HG02610 (cell line): ENCODE measurements around the gene HERC2.
"Not testable (repeated sequence)": the region's sequence is repeated elsewhere in the genome, so short reads cannot be mapped to it uniquely, and the experiment has no call there.

Experiments
- ATAC-seq: cut with Tn5 transposase; IDR thresholded peaks from one replicate; pipeline ENCODE4 v1.9.1; 2021; ENCODE audit warnings: mild to moderate bottlenecking, moderate library complexity; ENCODE audit not compliant: unreplicated experiment

HERC2 gene

DNA sequence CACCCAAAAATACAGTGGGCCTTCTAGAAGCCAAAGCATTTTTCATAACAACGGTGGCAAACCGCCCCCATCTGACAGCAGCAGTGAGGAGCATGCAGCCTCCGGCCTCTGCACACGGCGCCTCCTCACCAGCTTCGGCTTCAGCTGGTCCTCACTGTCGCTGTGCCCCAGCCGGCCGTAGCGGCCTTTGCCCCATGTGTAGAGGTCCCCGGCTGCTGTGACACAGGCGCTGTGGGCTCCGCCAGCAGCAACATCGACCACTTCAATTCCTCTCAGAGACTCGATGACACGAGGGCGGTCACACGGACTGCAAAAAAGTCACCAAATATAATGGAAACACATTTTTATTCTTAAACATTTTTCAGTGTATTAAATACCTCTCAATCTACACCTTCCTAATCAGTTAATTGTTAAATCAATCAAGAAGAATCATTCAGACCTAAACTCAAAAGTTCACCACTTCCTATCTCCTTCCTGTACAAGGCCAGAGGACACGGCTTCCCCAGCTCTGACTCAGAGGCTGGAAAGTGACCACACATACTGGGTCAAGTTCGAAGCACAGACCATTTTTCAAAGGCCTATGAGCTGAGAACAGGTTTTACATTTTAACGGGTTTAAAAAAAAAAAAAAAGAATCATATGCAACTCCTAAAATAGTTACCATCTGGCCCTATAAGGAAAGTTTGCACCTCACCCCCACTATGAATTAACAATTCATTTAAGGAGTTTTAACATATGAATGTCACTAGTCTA is 189.3 kb downstream of the HERC2 start:
- no peak for ATAC-seq

- no peak for ATAC-seq
Observed at GRCh38 chr15:28131946-28132345, 190.0 kb downstream of the HERC2 start.

- no peak for ATAC-seq
Observed at GRCh38 chr15:28131400-28131799, 190.6 kb downstream of the HERC2 start.

DNA sequence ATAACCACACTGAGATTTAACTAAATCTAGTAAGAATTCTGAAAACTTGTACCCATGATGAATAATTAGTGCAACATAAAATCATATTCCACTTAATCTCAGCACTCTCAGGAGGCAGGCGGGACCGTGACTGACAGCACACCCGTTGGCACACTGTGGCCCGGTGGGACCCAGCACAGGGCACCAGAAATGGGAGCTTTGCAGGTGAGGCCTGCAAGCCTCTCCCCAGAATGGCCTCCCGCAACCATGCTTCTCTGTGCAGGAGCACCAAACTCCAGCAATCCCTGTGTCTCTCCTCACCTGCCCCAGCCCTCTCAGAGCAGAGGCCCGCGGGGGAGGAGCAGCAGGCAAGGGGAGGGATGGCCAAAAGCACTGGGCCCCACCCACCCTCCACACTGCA is 191.3 kb downstream of the HERC2 start:
- ATAC-seq, result no peak

- no peak for ATAC-seq
Observed at GRCh38 chr15:28129231-28129848, 192.6 kb downstream of the HERC2 start.

DNA sequence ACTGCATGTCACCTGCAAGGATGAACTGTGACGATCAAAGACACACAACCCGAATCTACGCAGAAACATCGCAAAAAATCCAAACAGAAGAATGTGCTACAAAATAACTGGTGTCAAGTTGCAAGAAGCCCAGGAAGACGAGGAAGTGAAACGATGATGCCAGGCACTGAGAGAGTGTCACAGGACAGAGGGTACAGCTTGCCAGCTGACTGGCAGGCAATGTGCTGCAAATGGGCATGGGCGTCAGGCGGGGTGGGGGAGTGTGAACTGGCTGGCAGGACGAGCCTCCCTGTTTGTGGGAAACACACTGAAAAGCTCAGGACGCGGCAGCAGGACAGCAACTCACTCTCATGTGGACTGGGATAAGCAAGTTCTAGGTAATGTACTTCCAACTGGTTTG is 193.9 kb downstream of the HERC2 start:
- ATAC-seq, result no peak

DNA sequence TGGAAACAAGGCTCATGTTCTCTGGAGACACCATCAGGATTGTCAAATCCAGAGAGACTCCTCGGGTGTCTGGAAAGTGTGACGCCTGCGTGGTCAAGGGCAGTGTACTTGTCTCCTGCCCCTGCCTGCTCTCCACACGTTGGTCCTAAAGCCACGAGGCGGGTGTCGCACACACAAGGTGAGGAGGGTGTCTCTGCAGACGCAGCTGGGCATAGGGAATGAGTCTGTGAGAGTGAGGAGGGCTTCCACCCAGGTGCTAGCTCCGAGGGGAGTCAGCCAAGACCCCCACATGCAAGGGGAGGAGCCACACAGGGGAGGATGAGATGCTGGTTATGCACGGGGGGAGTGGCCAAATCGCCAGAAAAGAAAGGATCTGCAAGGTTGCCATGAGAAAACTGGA is 194.9 kb downstream of the HERC2 start:
- ATAC-seq, result no peak

- no peak for ATAC-seq
Observed at GRCh38 chr15:28125673-28126651, 196.0 kb downstream of the HERC2 start.

GRCh38 chr15:28124841-28125240 is 197.1 kb downstream of the HERC2 start:
- no peak for ATAC-seq

GRCh38 chr15:28123408-28124023 is 198.5 kb downstream of the HERC2 start:
- no peak for ATAC-seq

DNA sequence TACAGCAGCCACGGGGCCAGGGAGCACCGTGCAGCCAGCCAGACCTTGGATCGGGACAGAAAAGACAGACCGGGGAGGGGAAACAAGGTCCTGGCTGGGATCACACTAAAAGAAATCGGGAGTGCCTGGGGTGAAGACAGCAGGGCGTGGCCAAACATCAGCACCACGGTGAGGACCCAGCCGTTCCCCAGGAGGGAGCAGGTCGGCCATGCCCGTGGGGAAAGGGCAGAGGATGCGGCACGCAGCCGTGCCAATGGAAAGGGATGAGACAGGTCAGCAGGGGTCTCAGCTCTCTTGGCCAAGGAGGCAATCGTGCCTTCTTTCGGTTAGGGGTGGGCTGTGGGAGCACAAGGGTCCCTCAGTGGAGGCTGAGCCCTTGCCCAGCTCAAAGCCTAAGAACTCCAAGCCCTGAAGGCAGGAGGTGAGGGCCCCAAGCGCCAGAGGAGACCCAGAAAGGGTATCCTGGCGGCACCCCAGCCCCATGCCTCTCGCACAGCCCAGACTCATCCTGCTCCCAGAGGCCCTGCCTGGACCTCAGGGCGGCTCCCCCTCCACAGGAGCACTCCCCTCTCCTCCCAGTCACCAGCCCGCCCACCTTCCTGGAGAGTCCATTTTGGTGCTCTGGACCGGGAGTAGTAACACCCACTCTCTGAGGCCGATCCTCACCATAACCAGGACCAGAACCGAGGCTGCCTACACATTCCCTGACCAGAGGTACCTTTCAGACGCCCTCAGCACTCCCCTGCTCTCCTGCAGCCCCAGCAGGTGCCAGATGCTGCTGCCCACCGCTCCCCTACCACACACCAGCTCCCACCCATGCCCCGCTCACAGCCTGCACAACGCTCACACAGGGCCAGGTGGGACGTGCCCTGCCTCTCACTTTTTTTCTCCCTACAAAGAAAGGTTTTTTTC is 199.7 kb downstream of the HERC2 start:
- no peak for ATAC-seq

GRCh38 chr15:28121577-28121976 is 200.4 kb downstream of the HERC2 start:
- ATAC-seq, result not testable (repeated sequence)

- ATAC-seq, result no peak
Observed at GRCh38 chr15:28120359-28120640, 201.7 kb downstream of the HERC2 start.

DNA sequence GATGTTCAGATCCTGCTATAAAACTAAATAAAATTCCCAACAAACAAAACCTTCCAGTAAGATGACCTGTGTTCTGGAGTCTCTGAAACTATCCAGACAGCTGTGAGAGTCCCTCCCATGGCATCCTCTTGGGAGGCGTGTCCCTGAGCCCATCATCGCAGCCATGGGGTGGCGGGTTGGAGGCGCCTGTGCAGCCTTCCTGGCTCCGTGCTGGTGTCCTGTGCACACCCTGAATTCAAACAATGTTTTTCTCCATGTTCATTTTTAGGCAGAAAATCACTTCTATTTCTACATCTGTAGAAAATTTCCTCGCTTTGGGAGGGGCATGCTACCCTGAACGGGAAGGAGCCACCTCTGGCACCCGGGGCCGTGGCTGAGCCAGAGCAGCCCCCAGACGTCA is 203.4 kb downstream of the HERC2 start:
- ATAC-seq, result no peak

DNA sequence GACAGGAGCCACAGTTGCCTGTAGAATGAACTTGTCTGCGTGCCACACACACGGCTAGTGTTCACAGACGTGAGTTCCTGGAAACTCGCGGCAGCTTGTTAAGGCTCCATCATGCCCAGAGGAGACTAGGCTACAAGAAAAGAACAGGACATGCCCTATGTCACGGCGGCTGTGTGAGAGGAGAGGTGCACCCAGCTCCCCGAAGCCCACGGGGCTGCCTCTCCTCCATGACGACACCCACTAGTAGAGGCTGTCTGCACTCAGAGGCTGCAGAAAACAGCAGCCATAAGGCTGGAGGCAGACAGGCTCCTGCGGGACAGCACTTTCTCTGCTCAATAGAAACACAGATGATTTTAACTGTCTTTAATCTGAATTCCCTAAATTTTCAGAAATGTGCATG is 203.9 kb downstream of the HERC2 start:
- no peak for ATAC-seq

GRCh38 chr15:28117432-28117990 is 204.5 kb downstream of the HERC2 start:
- no peak for ATAC-seq

DNA sequence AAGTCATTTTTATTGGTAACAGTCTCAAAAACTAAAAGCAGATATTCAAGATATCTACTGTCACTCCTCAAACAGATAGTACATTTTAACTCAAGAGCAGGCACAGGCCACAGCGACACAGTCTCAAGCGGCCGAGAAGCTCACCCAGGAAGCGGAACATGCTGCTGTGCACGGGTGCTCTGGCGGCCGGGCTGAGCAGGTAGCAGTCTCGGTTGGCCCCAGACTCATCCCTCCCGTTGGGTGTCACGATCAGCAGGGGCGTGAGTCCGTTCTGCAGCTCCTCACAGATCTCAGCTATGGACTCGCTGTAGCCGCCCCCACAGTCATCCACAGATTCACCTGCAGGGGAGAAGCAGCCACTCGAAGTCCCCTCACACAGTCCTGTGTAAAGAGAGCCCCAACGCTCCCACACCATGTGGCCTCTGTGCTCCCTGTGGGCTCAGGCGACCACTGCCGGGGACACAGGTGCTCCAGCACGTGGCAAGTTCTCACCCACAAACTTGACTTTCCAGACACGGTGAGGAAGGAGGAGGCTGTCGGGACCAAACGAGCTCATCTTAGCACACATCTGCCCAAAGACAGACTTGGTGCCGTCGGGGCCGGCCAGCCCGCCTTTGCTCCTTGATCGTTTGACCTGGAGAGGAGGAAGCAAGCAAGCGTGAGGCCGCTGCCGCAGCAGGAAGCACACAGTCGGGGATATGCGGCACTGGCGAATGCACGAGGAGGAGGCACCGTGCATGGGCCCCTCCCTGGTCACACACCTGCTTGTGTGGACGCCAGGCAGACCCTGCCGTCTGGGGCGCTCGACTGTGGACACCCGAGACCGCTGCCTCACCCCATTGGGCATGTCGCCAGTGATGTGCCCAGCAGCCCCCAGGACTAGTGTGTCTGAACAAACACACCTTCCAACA is 205.2 kb downstream of the HERC2 start:
- no peak for ATAC-seq

GRCh38 chr15:28115871-28116270 is 206.1 kb downstream of the HERC2 start:
- no peak for ATAC-seq
